HepG2 (cell line): ENCODE measurements around the gene GNL1. TPM values are rescaled to one million over a fixed set of nuclear protein-coding genes. Genes with fewer than 3 reads are reported as not detected.

Source experiments
- CREB3 ChIP-seq: sonication (generic); formaldehyde crosslinking; IDR thresholded peaks from 2 replicates; pipeline ENCODE4 v1.5.0; 2020; ENCODE audit warnings: missing genetic modification reagents
- FOXJ3 ChIP-seq: sonication (generic); formaldehyde crosslinking; IDR thresholded peaks from 2 replicates; pipeline ENCODE4 v1.4.0; 2020; ENCODE audit warnings: missing genetic modification reagents, mild to moderate bottlenecking, borderline replicate concordance
- GFI1 ChIP-seq: sonication (generic); formaldehyde crosslinking; IDR thresholded peaks from 2 replicates; pipeline ENCODE4 v1.5.0; 2020; ENCODE audit warnings: missing genetic modification reagents, mild to moderate bottlenecking, borderline replicate concordance
- IRF1 ChIP-seq: sonication (generic); formaldehyde crosslinking; IDR thresholded peaks from 2 replicates; pipeline ENCODE4 v1.4.0; 2020; ENCODE audit warnings: low read depth, mild to moderate bottlenecking, missing genetic modification reagents
- KDM3A ChIP-seq: IDR thresholded peaks from 2 replicates; pipeline ENCODE4 v1.6.1; 2018; ENCODE audit warnings: low read depth, missing compliant biosample characterization
- MTA1 ChIP-seq: sonication (generic); formaldehyde crosslinking; IDR thresholded peaks from 2 replicates; pipeline ENCODE4 v1.4.0; 2020; ENCODE audit warnings: missing genetic modification reagents, mild to moderate bottlenecking, borderline replicate concordance
- NFYB ChIP-seq: sonication (generic); formaldehyde crosslinking; IDR thresholded peaks from 2 replicates; pipeline ENCODE4 v1.4.0; 2020; ENCODE audit warnings: missing genetic modification reagents
- NPAS2 ChIP-seq: sonication (generic); formaldehyde crosslinking; IDR thresholded peaks from 2 replicates; pipeline ENCODE4 v1.8.0; 2022; ENCODE audit warnings: mild to moderate bottlenecking, missing genetic modification reagents, borderline replicate concordance
- POGZ ChIP-seq: sonication (generic); formaldehyde crosslinking; IDR thresholded peaks from 2 replicates; pipeline ENCODE4 v1.4.0; 2020; ENCODE audit warnings: mild to moderate bottlenecking, missing genetic modification reagents
- RAD21 ChIP-seq: fragments of 450-650 bp; formaldehyde crosslinking; IDR thresholded peaks from 2 replicates; pipeline ENCODE4 v1.5.0; 2020; ENCODE audit warnings: mild to moderate bottlenecking
- SETDB1 ChIP-seq: sonication (generic); formaldehyde crosslinking; IDR thresholded peaks from 2 replicates; pipeline ENCODE4 v1.5.1; 2020; ENCODE audit warnings: missing genetic modification reagents, mild to moderate bottlenecking, borderline replicate concordance
- SIN3A ChIP-seq: IDR thresholded peaks from 2 replicates; pipeline ENCODE4 v1.6.1; 2011; ENCODE audit warnings: low read depth, mild to moderate bottlenecking, control low read depth, low read length, borderline replicate concordance
- SP140L ChIP-seq: sonication (generic); formaldehyde crosslinking; IDR thresholded peaks from 2 replicates; pipeline ENCODE4 v1.4.0; 2020; ENCODE audit warnings: missing genetic modification reagents, borderline replicate concordance
- STAT6 ChIP-seq: sonication (generic); formaldehyde crosslinking; IDR thresholded peaks from 2 replicates; pipeline ENCODE4 v1.4.0; 2020; ENCODE audit warnings: missing genetic modification reagents, mild to moderate bottlenecking, borderline replicate concordance
- TFDP2 ChIP-seq: sonication (generic); formaldehyde crosslinking; IDR thresholded peaks from 2 replicates; pipeline ENCODE4 v1.4.0; 2020; ENCODE audit warnings: missing genetic modification reagents
- XBP1 ChIP-seq: sonication (generic); formaldehyde crosslinking; IDR thresholded peaks from 2 replicates; pipeline ENCODE4 v1.5.0; 2020; ENCODE audit warnings: missing genetic modification reagents
- ZFYVE20 ChIP-seq: sonication (generic); formaldehyde crosslinking; IDR thresholded peaks from 2 replicates; pipeline ENCODE4 v1.8.0; 2023; ENCODE audit warnings: low read depth, mild to moderate bottlenecking, moderate library complexity, missing genetic modification reagents, borderline replicate concordance
- ZNF17 ChIP-seq: sonication (generic); formaldehyde crosslinking; IDR thresholded peaks from 2 replicates; pipeline ENCODE4 v1.5.0; 2020; ENCODE audit warnings: mild to moderate bottlenecking, missing genetic modification reagents
- ZNF33A ChIP-seq: sonication (generic); formaldehyde crosslinking; IDR thresholded peaks from 2 replicates; pipeline ENCODE4 v1.5.1; 2020; ENCODE audit warnings: missing genetic modification reagents, mild to moderate bottlenecking, moderate library complexity, borderline replicate concordance
- ZNF367 ChIP-seq: sonication (generic); formaldehyde crosslinking; IDR thresholded peaks from 2 replicates; pipeline ENCODE4 v1.4.0; 2020; ENCODE audit warnings: missing genetic modification reagents, borderline replicate concordance
- ZNF549 ChIP-seq: sonication (generic); formaldehyde crosslinking; IDR thresholded peaks from 2 replicates; pipeline ENCODE4 v1.5.0; 2020; ENCODE audit warnings: missing genetic modification reagents
- ZNF616 ChIP-seq: sonication (generic); formaldehyde crosslinking; IDR thresholded peaks from 2 replicates; pipeline ENCODE4 v1.5.0; 2020; ENCODE audit warnings: low read depth, mild to moderate bottlenecking, missing genetic modification reagents
- ZNF780A ChIP-seq: sonication (generic); formaldehyde crosslinking; IDR thresholded peaks from 2 replicates; pipeline ENCODE4 v1.8.0; 2022; ENCODE audit warnings: mild to moderate bottlenecking, missing genetic modification reagents, moderate library complexity
- ZSCAN12 ChIP-seq: sonication (generic); formaldehyde crosslinking; IDR thresholded peaks from 2 replicates; pipeline ENCODE4 v1.9.0; 2021; ENCODE audit warnings: mild to moderate bottlenecking, missing genetic modification reagents
- polyA plus RNA-seq, 8 experiments: library from polyadenylated mRNA; depleted of rRNA in 3 of 8; stranded (reverse) in 7 of 8; unstranded in 1 of 8; fragments of >200 nt; fragmentation: Illumina TruSeq in 4 of 8; extraction: Trizol in 4 of 8; gene quantifications; 2 replicates each; pipeline versions ENCODE4 v1.2.1 to v1.2.3, GENCODE V29; 2011 to 2016; ENCODE audit warnings: low read depth in 4 of 8, missing spikeins in 1 of 8, mixed read lengths in 1 of 8; ENCODE audit not compliant: insufficient read depth in 1 of 8
- total RNA-seq, 5 experiments: library from RNA; depleted of rRNA; stranded (reverse); fragments of >200 nt; fragmentation: Illumina TruSeq; extraction: Trizol; gene quantifications; 2 replicates each; pipeline ENCODE4 v1.2.3, GENCODE V29; 2016; ENCODE audit warnings: low read depth in 1 of 5

Gene GNL1
- total and polyA plus RNA-seq, 2 of the 13 experiments (the other 11 are each of a cell fraction or from before 2014, with no cell fraction given) = 35.0 to 55.6 TPM

- peak; percentile 90; the same call in 1 of the 2 replicates for TF ChIP-seq ZFYVE20
- peak; percentile 63 for TF ChIP-seq NFYB (CRISPR knock-in tag)
- peak; percentile 92 for TF ChIP-seq TFDP2 (CRISPR knock-in tag)
- TF ChIP-seq MTA1 (CRISPR knock-in tag) = peak; percentile 57; the same call in 1 of the 2 replicates
- peak; percentile 87 for TF ChIP-seq XBP1 (CRISPR knock-in tag)
- TF ChIP-seq ZNF33A (CRISPR knock-in tag) = no peak; the same call in 1 of the 2 replicates
- TF ChIP-seq FOXJ3 (CRISPR knock-in tag) = peak; percentile 89
- TF ChIP-seq IRF1 (CRISPR knock-in tag) = peak; percentile 85; the same call in 1 of the 2 replicates
- TF ChIP-seq POGZ (CRISPR knock-in tag) = peak; percentile 87
- TF ChIP-seq STAT6 (CRISPR knock-in tag) = peak; percentile 84; the same call in 1 of the 2 replicates
- TF ChIP-seq ZNF367 = 0 out of 2 replicates have a peak, but pooled peaks have one; percentile 33
- TF ChIP-seq GFI1 = peak; percentile 52; the same call in 1 of the 2 replicates
- TF ChIP-seq CREB3 (CRISPR knock-in tag) = peak; percentile 93
- 0 out of 2 replicates have a peak, but pooled peaks have one; percentile 54 for TF ChIP-seq NPAS2 (CRISPR knock-in tag)
- peak; percentile 94; the same call in 1 of the 2 replicates for TF ChIP-seq ZSCAN12 (CRISPR knock-in tag)
- peak; percentile 82; the same call in 1 of the 2 replicates for TF ChIP-seq SP140L (CRISPR knock-in tag)
- TF ChIP-seq ZNF616 (CRISPR knock-in tag) = peak; percentile 90
- no peak for TF ChIP-seq ZNF549
- TF ChIP-seq ZNF780A (CRISPR knock-in tag) = peak; percentile 56
- peak; percentile 43; the same call in 1 of the 2 replicates for TF ChIP-seq ZNF17 (CRISPR knock-in tag)
- peak; percentile 98 for TF ChIP-seq KDM3A
- peak; percentile 94; the same call in 1 of the 2 replicates for TF ChIP-seq SIN3A
- TF ChIP-seq SETDB1 (CRISPR knock-in tag) = no peak
- no peak for TF ChIP-seq RAD21 (CRISPR knock-in tag)
These were observed 14.9 kb upstream of the GNL1 start, which contains the start of gene ABCF1 (continued) for GRCh38 chr6:30571075-30571761.
